Stimulated activated effector memory CD8-positive, alpha-beta T cell treated with anti-CD3 and anti-CD28 coated beads, Interleukin-12 subunit alpha, Interleukin-12 subunit beta, amount 100 ng/mL, for 72 hours (primary cell): ENCODE data around the gene HNRNPA2B1.
"Not testable (repeated sequence)": the region's sequence is repeated elsewhere in the genome, so short reads cannot be mapped to it uniquely, and the experiment has no call there.

ENCODE experiments used
- ATAC-seq: fragments of 150-1000 bp; cut with Tn5 transposase; 2 replicates; pipeline ENCODE4 v1.10.0; 2021
- DNase-seq, 2 donors: peaks; one replicate each; pipeline ENCODE4 v3.0.0; 2021 to 2022; ENCODE audit warnings: low spot score in 2 of 2
- H3K27ac Mint-ChIP-seq: one replicate; pipeline ENCODE4 v1.8.0; 2022; ENCODE audit warnings: mild to moderate bottlenecking, mixed read lengths
- H3K36me3 Mint-ChIP-seq: one replicate; pipeline ENCODE4 v1.8.0; 2022; ENCODE audit warnings: mild to moderate bottlenecking, mixed read lengths
- H3K4me1 Mint-ChIP-seq: one replicate; pipeline ENCODE4 v1.8.0; 2022; ENCODE audit warnings: mixed read lengths
- H3K4me3 Mint-ChIP-seq: one replicate; pipeline ENCODE4 v1.8.0; 2022; ENCODE audit warnings: mild to moderate bottlenecking, mixed read lengths
- H3K9me3 Mint-ChIP-seq: one replicate; pipeline ENCODE4 v1.8.0; 2022; ENCODE audit warnings: mixed read lengths

The HNRNPA2B1 gene

GRCh38 chr7:26152782-26153240 is 47.7 kb downstream of the HNRNPA2B1 start:
- peak overlapping the region; percentile 98 for H3K4me3 Mint-ChIP-seq
- H3K4me1 Mint-ChIP-seq, result peaks cover 64% of the 10 kb centered on the region
- H3K27ac Mint-ChIP-seq, result peak overlapping the region; percentile 72
- DNase-seq, result peak; percentile 29 to 81
- ATAC-seq, result peak; percentile 43
- peaks cover 27% of the 10 kb centered on the region for H3K36me3 Mint-ChIP-seq
- H3K9me3 Mint-ChIP-seq, result not testable (repeated sequence)

DNA sequence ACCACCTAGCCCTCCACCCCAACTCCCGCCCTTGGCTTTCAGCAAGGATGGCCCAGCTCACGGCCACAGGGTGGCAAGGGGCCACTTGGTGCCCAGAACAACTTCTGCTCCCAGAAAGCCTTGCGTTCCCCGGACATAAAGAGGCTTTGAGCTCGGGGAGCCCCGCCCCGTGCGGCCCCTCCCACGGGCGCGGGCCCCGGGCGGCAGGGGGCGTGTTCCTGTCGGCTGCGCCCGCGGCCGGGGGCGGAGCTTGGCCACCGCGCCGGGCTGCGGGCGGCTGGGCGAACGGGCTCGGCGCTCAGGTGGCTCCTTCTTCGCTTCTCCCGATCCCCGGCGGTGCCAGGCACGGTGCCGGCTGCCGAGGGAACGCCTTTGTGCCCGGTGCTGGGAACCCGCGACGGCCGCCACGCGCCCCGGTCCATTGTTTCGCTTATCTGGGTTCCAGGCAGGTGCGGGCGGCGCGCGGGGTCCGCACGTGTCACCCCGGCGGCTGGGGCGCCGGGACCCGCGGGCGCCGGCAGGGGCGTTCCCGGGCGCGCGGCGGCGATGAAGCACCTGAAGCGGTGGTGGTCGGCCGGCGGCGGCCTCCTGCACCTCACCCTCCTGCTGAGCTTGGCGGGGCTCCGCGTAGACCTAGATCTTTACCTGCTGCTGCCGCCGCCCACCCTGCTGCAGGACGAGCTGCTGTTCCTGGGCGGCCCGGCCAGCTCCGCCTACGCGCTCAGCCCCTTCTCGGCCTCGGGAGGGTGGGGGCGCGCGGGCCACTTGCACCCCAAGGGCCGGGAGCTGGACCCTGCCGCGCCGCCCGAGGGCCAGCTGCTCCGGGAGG is 48.4 kb downstream of the HNRNPA2B1 start, which contains the start of gene NFE2L3:
NFE2L3 (plus strand) TSS at position 246 of the 829 bp plus-strand sequence; CDS start at position 547, 301 bp downstream.
- peak; percentile 74 for ATAC-seq
- peak within 1 kb of the TSS; percentile 98 for H3K4me3 Mint-ChIP-seq
- H3K4me1 Mint-ChIP-seq, result peaks cover 58% of the 10 kb centered on the region
- peaks cover 21% of the 10 kb centered on the region for H3K36me3 Mint-ChIP-seq
- peak; percentile 76 to 90 for DNase-seq
- H3K9me3 Mint-ChIP-seq, result no peaks in the 10 kb centered on the region
- H3K27ac Mint-ChIP-seq, result peak within 1 kb of the TSS; percentile 81

DNA sequence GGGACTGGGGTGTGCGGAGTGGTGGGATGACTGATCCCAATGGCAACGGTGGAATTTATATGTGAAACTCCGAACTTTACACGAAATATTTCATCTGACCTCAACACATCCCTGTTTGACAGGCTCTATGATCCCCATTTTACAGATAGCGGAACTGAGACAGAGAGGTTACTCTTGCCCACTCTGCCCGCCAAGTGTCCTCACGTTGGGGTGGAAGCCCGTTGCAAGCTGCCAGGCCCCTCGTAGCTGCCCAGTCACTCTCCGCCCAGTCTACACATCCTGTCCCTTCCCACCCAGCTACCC is 48.9 kb downstream of the HNRNPA2B1 start:
- ATAC-seq, result no peak
- DNase-seq, result no peak
- Mint-ChIP-seq H3K4me3 (peak overlapping the region; percentile 98), H3K27ac (peak overlapping the region; percentile 81), H3K36me3 (peaks cover 19% of the 10 kb centered on the region), H3K9me3 (no peaks in the 10 kb centered on the region), H3K4me1 (peaks cover 54% of the 10 kb centered on the region)

DNA sequence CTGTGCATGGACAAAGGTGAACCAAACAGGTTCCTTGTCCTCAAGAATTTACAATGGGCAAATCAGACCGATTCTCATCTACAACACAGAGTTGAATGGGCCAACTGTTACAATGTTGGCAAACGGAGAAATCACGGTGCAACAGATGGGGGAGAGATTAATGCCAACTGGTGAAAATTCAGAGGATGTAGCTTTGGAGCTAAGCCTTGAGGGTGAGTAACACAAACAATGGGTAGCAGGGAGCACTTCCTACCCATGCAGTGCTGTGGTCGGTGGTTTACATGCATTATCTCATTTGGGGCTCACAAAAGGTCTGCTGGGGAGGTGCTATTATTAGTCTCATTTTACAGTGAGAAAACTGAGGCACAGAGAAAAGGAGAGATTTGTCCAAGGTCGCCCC is 49.5 kb downstream of the HNRNPA2B1 start:
- Mint-ChIP-seq H3K27ac (peak overlapping the region; percentile 81), H3K36me3 (peaks cover 19% of the 10 kb centered on the region), H3K4me3 (peak overlapping the region; percentile 98), H3K9me3 (no peaks in the 10 kb centered on the region), H3K4me1 (peaks cover 49% of the 10 kb centered on the region)
- DNase-seq (no peak), ATAC-seq (peak; percentile 49)

- ATAC-seq, result no peak
- Mint-ChIP-seq H3K4me3 (no peak overlapping the region), H3K9me3 (no peaks in the 10 kb centered on the region), H3K4me1 (peaks cover 33% of the 10 kb centered on the region), H3K27ac (no peak overlapping the region), H3K36me3 (peaks cover 17% of the 10 kb centered on the region)
- no peak for DNase-seq
Measured at GRCh38 chr7:26149391-26149977, 51.1 kb downstream of the HNRNPA2B1 start.

GRCh38 chr7:26148307-26148700 is 52.2 kb downstream of the HNRNPA2B1 start:
- ATAC-seq, H3K9me3 Mint-ChIP-seq, H3K27ac Mint-ChIP-seq, DNase-seq, H3K4me3 Mint-ChIP-seq, H3K36me3 Mint-ChIP-seq: not testable (repeated sequence)
- H3K4me1 Mint-ChIP-seq, result peaks cover 21% of the 10 kb centered on the region

GRCh38 chr7:26147646-26148306 is 52.8 kb downstream of the HNRNPA2B1 start:
- ATAC-seq, DNase-seq, H3K27ac Mint-ChIP-seq, H3K9me3 Mint-ChIP-seq, H3K36me3 Mint-ChIP-seq, H3K4me3 Mint-ChIP-seq: not testable (repeated sequence)
- H3K4me1 Mint-ChIP-seq, result peaks cover 16% of the 10 kb centered on the region

GRCh38 chr7:26147030-26147429 is 53.5 kb downstream of the HNRNPA2B1 start:
- H3K4me1 Mint-ChIP-seq, result peaks cover 16% of the 10 kb centered on the region
- H3K9me3 Mint-ChIP-seq, result no peaks in the 10 kb centered on the region
- H3K4me3 Mint-ChIP-seq, result no peak overlapping the region
- ATAC-seq (no peak), DNase-seq (no peak)
- no peaks in the 10 kb centered on the region for H3K36me3 Mint-ChIP-seq
- no peak overlapping the region for H3K27ac Mint-ChIP-seq

DNA sequence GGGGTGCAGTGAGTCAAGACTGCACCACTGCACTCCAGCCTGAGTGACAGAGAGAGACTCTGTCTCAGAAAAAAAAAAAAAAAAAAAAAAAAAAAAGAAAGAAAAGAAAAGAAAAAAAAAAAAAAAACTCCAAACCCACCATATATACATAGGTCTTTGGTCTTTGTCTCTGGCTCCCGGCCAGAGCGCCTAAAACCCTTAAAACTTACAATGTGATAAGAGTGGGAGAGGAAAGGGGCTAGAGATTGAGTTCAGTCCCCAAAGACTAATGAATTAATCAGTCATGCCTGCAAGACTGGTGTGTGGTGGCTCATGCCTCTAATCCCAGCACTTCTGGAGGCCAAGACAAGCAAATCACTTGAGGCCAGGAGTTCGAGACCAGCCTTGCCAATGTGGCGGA is 55.3 kb downstream of the HNRNPA2B1 start:
- Mint-ChIP-seq H3K4me3 (no peak overlapping the region), H3K4me1 (no peaks in the 10 kb centered on the region), H3K9me3 (no peaks in the 10 kb centered on the region), H3K27ac (no peak overlapping the region), H3K36me3 (no peaks in the 10 kb centered on the region)
- DNase-seq, result no peak
- no peak for ATAC-seq

DNA sequence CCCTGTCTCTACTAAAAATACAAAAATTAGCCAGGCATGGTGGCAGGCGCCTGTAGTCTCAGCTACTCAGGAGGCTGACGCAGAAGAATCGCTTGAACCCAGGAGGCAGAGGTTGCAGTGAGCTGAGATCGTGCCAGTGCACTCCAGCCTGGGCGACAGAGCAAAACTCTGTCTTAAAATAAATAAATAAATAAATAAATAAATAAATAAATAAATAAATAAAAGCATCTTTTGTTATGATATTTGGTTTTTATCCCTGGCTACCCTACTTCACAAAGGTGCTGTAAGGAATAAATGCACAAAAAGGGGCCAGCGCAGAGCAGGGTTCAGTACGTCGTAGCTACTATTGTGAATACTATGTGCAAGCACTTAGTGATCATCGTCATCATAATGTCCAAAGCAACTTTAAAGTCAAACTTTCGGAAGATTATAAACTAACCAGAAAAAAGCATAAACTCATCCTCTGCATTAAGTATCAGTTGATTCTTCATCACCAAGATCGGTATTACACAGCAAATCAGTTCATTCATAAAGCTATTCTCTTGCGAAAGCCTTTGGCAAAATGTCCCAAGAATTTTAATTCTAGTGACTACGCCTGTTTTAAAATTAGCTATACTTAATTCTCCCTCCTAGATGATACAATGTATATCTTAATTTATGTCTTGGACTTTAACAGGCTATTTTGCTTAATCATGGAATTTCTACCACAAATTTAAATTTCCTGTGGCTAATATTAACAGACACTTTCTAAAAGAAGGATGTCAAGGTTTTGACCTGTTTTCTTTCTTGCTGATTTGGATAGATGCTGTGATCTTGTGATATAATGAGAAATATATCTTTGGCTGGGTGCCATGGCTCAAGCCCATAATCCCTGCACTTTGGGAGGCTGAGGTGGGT is 56.1 kb downstream of the HNRNPA2B1 start:
- Mint-ChIP-seq H3K27ac (no peak overlapping the region), H3K36me3 (no peaks in the 10 kb centered on the region), H3K4me1 (no peaks in the 10 kb centered on the region), H3K4me3 (no peak overlapping the region), H3K9me3 (no peaks in the 10 kb centered on the region)
- no peak for ATAC-seq
- no peak for DNase-seq

DNA sequence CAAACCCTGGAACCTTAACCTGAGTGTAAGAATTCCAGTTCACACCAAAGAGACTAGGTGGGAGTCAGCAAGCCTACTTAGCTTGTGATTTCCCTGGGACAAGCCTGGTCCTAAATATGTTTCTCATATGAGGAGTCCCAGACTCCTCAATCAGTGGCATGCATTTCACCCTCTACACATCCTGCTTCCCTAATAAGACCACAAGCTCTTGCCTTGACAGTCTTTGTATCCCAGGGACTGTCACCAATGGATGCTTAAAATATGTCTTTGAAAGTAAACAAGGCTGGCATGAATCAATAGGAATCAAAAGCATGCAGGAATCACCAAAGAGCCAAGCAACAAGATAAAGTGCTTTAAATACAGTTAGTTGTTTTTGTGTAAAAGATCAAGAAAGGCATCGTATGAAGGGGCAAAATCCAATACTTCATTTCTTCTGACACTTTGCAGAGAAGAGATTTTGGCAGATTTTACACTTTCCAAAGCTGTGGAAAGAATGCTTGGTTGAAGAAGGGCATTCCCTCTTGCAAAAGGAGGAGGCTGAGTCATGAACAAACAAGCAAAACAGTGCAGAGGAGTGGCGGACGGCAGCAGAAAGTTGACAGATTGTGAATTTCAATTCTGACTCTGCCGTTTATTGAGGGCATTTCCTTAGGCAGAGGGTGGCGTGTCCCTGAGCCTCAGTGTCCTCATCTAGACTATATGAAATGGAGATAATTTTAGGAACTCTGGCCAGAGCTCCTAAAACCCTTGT is 57.1 kb downstream of the HNRNPA2B1 start:
- Mint-ChIP-seq H3K9me3 (no peaks in the 10 kb centered on the region), H3K27ac (no peak overlapping the region), H3K4me1 (no peaks in the 10 kb centered on the region), H3K36me3 (no peaks in the 10 kb centered on the region), H3K4me3 (no peak overlapping the region)
- no peak for ATAC-seq
- no peak for DNase-seq

GRCh38 chr7:26141077-26141476 is 59.5 kb downstream of the HNRNPA2B1 start:
- DNase-seq (no peak), ATAC-seq (no peak)
- Mint-ChIP-seq H3K27ac (no peak overlapping the region), H3K4me3 (no peak overlapping the region), H3K4me1 (no peaks in the 10 kb centered on the region), H3K9me3 (no peaks in the 10 kb centered on the region), H3K36me3 (no peaks in the 10 kb centered on the region)

DNA sequence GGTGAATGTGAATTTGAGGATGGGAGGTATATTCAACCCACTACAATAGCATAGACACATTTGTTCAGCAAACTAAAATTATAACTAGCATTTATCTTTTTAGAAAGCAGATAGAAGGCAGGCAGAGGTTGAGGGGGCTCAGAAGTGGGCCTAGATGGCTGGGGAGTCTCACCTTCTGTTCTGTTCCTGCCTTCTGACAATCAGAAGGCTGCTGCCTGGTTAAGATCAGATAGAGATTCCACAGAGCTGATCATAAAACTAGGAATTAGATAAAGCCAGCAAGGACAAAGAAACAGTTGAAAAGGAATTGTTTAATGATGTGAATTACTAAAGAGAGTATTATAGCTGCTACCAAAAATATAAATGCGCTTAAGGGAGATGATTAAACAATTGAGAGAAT is 60.2 kb downstream of the HNRNPA2B1 start:
- ATAC-seq, result no peak
- Mint-ChIP-seq H3K36me3 (no peaks in the 10 kb centered on the region), H3K27ac (no peak overlapping the region), H3K4me1 (no peaks in the 10 kb centered on the region), H3K4me3 (no peak overlapping the region), H3K9me3 (no peaks in the 10 kb centered on the region)
- no peak for DNase-seq
